Measurements from ENCODE around the gene DEAF1. TPM values are rescaled to one million over a fixed set of nuclear protein-coding genes. Genes with fewer than 3 reads are reported as not detected.

The DEAF1 gene
- total RNA-seq, 6 experiments from 2014 or later, result 11.3 to 17.9 (median 14.0) TPM

DNA sequence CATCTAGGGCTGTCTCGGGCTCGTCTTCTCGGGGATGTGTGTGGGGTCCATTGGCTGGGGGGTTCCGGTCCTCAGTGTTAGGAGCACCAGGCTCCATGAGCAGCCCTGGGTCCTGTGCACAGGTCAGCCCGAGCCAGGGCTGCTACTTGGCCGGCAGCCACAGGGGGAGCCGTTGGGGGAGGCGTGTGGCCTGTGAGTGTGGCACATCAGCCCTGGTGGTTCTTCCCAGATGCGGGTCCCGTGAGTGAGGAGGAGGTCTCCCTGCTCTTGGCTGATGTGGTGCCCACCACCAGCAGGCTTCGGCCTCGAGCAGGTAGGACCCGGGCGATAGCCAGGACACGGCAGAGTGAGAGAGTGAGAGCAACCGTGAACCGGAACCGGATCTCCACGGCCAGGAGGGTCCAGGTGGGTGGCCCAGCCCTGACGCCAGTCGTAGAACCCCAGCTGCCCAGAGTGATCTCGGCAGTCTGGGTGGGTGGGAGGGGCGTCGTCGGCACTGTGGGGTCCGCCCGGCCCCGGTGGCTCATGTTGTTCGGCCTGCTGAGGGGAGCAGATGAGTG is 97.8 kb downstream of the DEAF1 start:
- TF ChIP-seq, protein P1, sequence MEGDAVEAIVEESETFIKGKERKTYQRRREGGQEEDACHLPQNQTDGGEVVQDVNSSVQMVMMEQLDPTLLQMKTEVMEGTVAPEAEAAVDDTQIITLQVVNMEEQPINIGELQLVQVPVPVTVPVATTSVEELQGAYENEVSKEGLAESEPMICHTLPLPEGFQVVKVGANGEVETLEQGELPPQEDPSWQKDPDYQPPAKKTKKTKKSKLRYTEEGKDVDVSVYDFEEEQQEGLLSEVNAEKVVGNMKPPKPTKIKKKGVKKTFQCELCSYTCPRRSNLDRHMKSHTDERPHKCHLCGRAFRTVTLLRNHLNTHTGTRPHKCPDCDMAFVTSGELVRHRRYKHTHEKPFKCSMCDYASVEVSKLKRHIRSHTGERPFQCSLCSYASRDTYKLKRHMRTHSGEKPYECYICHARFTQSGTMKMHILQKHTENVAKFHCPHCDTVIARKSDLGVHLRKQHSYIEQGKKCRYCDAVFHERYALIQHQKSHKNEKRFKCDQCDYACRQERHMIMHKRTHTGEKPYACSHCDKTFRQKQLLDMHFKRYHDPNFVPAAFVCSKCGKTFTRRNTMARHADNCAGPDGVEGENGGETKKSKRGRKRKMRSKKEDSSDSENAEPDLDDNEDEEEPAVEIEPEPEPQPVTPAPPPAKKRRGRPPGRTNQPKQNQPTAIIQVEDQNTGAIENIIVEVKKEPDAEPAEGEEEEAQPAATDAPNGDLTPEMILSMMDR (IDR thresholded peaks at IDR 0.05), result no peak
- no peak for TF ChIP-seq POLR2A (IDR thresholded peaks at IDR 0.05)
- no peaks in the 10 kb centered on the region for H3K4me1 ChIP-seq
- ATAC-seq (no peak), DNase-seq (no peak)
- no peak overlapping the region for H3K27ac ChIP-seq
- H3K4me3 ChIP-seq, result no peak overlapping the region
- intact Hi-C loops (cut with DNase I), result no loop called here
- WGBS (ENCODE audit: insufficient coverage, low coverage, low lambda C conversion rate, missing lambda C conversion rate), result 82% methylated on average over 9 of the region's 29 CpGs
- no peaks in the 10 kb centered on the region for H3K9me3 ChIP-seq
- H3K36me3 ChIP-seq, result peaks cover 0 to 94% (median 42%) of the 10 kb centered on the region in 4 donors
- H3K27me3 ChIP-seq, result no peaks in the 10 kb centered on the region

- Histone ChIP-seq H3K4me1 (no peaks in the 10 kb centered on the region), H3K27me3 (no peaks in the 10 kb centered on the region), H3K9me3 (no peaks in the 10 kb centered on the region), H3K4me3 (no peak overlapping the region), H3K36me3 (peaks cover 0 to 91% (median 41%) of the 10 kb centered on the region in 4 donors), H3K27ac (no peak overlapping the region)
- no peak for TF ChIP-seq POLR2A (IDR thresholded peaks at IDR 0.05)
- TF ChIP-seq, protein P1 (IDR thresholded peaks at IDR 0.05), result no peak
- ATAC-seq (no peak), DNase-seq (no peak)
- 80% methylated on average over 1 of the region's 10 CpGs for WGBS (ENCODE audit: insufficient coverage, low coverage, low lambda C conversion rate, missing lambda C conversion rate)
- intact Hi-C loops (cut with DNase I), result no loop called here
These were observed 98.6 kb downstream of the DEAF1 start for GRCh38 chr11:596374-596773.

DNA sequence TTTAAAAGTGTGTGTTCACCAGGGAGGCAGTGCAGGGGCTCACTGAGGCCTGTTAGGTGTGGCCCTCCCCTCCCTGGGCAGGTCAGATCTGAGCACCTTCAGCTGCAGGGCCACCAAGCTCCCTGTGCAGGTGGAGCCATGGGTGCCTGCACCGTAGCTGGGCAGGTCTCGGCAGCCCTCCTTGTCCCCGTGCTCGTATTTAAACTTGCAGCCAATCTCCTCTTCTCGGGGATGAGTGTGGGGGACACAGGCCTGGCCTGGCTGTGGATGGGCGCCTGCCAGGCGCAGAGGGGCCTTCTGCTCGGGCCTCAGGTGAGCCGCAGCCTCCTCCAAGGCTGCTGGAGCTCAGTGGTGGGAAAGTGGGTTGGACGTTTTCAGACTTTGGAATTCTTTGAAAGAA is 99.6 kb downstream of the DEAF1 start:
- Histone ChIP-seq H3K27me3 (no peaks in the 10 kb centered on the region), H3K4me3 (no peak overlapping the region), H3K4me1 (no peaks in the 10 kb centered on the region), H3K27ac (no peak overlapping the region), H3K9me3 (no peaks in the 10 kb centered on the region), H3K36me3 (peaks cover 0 to 93% (median 42%) of the 10 kb centered on the region in 4 donors)
- intact Hi-C loops (cut with DNase I), result no loop called here
- ATAC-seq, result no peak
- TF ChIP-seq, protein P1 (IDR thresholded peaks at IDR 0.05), result no peak
- no peak for TF ChIP-seq POLR2A (IDR thresholded peaks at IDR 0.05)
- DNase-seq, result no peak
- WGBS (ENCODE audit: insufficient coverage, low coverage, low lambda C conversion rate, missing lambda C conversion rate), result 96% methylated on average over 4 of the region's 10 CpGs

Other genes with a start within 250 kb of the DEAF1 start
- gene PTDSS2, start 244.9 kb downstream of the DEAF1 start, total RNA-seq, result 10 to 100 TPM in 4 of 6 experiments, 1 to 10 TPM in 2; 8.4 to 21.9 (median 11.4) TPM
- gene RNH1, start 188.0 kb downstream of the DEAF1 start, total RNA-seq, result 100 to 1,000 TPM in 2 of 6 experiments, 10 to 100 TPM in 4; 66.4 to 135 (median 76.2) TPM
- 10 to 100 TPM in 5 of 6 experiments, 1 to 10 TPM in 1; 7.6 to 20.9 (median 14.8) TPM for gene HRAS, start 159.6 kb downstream of the DEAF1 start, total RNA-seq
- gene LRRC56, start 157.7 kb downstream of the DEAF1 start, total RNA-seq, result 1 to 10 TPM in 1 of 6 experiments, under 1 TPM in 4, not detected in 1; 0.12 to 1.1 (median 0.71) TPM
- 10 to 100 TPM in 1 of 6 experiments, 1 to 10 TPM in 5; 4.7 to 14.7 (median 7.9) TPM for gene LMNTD2, start 134.5 kb downstream of the DEAF1 start, total RNA-seq
- gene RASSF7, start 134.3 kb downstream of the DEAF1 start, total RNA-seq, result 10 to 100 TPM; 20.5 to 61.1 (median 39.5) TPM
- gene PHRF1, start 118.8 kb downstream of the DEAF1 start, total RNA-seq, result 10 to 100 TPM; 15.4 to 21.9 (median 20.3) TPM
- gene IRF7, start 79.3 kb downstream of the DEAF1 start, total RNA-seq, result 10 to 100 TPM; 27.3 to 72.8 (median 47.7) TPM
- gene CDHR5, start 70.3 kb downstream of the DEAF1 start, total RNA-seq, result 100 to 1,000 TPM in 2 of 6 experiments, 10 to 100 TPM in 4; 59.4 to 162 (median 80.7) TPM
- not detected for gene SCT, start 68.0 kb downstream of the DEAF1 start, total RNA-seq
- under 1 TPM in 4 of 6 experiments, not detected in 2; 0.31 to 0.90 (median 0.41) TPM for gene DRD4, start 58.0 kb downstream of the DEAF1 start, total RNA-seq
- gene TMEM80, start 594 bp upstream of the DEAF1 start, total RNA-seq, result 10 to 100 TPM in 3 of 6 experiments, 1 to 10 TPM in 3; 6.9 to 15.5 (median 10.5) TPM
- 100 to 1,000 TPM in 5 of 6 experiments, 10 to 100 TPM in 1; 95.8 to 184 (median 120) TPM for gene EPS8L2, start 11.0 kb upstream of the DEAF1 start, total RNA-seq
- gene TALDO1, start 52.2 kb upstream of the DEAF1 start, total RNA-seq, result 100 to 1,000 TPM; 102 to 184 (median 150) TPM
- gene GATD1, start 82.3 kb upstream of the DEAF1 start, total RNA-seq, result 10 to 100 TPM; 15.8 to 31.9 (median 27.7) TPM
- not detected for gene CEND1, start 94.9 kb upstream of the DEAF1 start, total RNA-seq
- gene SLC25A22, start 103.1 kb upstream of the DEAF1 start, total RNA-seq, result 10 to 100 TPM; 20.6 to 40.2 (median 29.9) TPM
- gene PIDD1, start 110.0 kb upstream of the DEAF1 start, total RNA-seq, result 10 to 100 TPM in 2 of 6 experiments, 1 to 10 TPM in 4; 6.5 to 11.8 (median 9.8) TPM
- 100 to 1,000 TPM; 212 to 574 (median 457) TPM for gene RPLP2, start 114.7 kb upstream of the DEAF1 start, total RNA-seq
- 10 to 100 TPM; 33.2 to 97.1 (median 69.6) TPM for gene PNPLA2, start 123.7 kb upstream of the DEAF1 start, total RNA-seq
- gene CRACR2B, start 132.7 kb upstream of the DEAF1 start, total RNA-seq, result 1 to 10 TPM; 2.2 to 4.0 (median 3.1) TPM
- gene CD151, start 137.7 kb upstream of the DEAF1 start, total RNA-seq, result 100 to 1,000 TPM in 5 of 6 experiments, 10 to 100 TPM in 1; 70.8 to 156 (median 135) TPM
- gene POLR2L, start 147.3 kb upstream of the DEAF1 start, total RNA-seq, result 10 to 100 TPM; 34.5 to 88.1 (median 72.9) TPM
- gene TSPAN4, start 147.6 kb upstream of the DEAF1 start, total RNA-seq, result 10 to 100 TPM; 14.9 to 80.6 (median 30.5) TPM
- 100 to 1,000 TPM in 1 of 6 experiments, 10 to 100 TPM in 5; 61.1 to 157 (median 78.7) TPM for gene CHID1, start 215.6 kb upstream of the DEAF1 start, total RNA-seq
- gene AP2A2, start 230.6 kb upstream of the DEAF1 start, total RNA-seq, result 10 to 100 TPM; 41.4 to 66.7 (median 53.8) TPM

Measured in right lobe of liver (tissue), 6 donors.